Muscle of leg (tissue), 11 donors: ENCODE data around the gene SOCS3. TPM values are rescaled to one million over a fixed set of nuclear protein-coding genes. Genes with fewer than 3 reads are reported as not detected.

Experiments
- DNase-seq: peaks from one replicate; pipeline ENCODE4 v3.0.0; 2013
- H3K27ac ChIP-seq: one replicate; pipeline ENCODE4 v1.5.1; 2013; ENCODE audit warnings: mild to moderate bottlenecking, low read length, control low read depth
- H3K27me3 ChIP-seq: one replicate; pipeline ENCODE4 v1.6.1; 2013; ENCODE audit warnings: low read length; ENCODE audit not compliant: control insufficient read depth, insufficient read depth
- H3K36me3 ChIP-seq: one replicate; pipeline ENCODE4 v1.6.1; 2013; ENCODE audit warnings: low read length; ENCODE audit not compliant: control insufficient read depth, insufficient read depth
- H3K4me1 ChIP-seq: one replicate; pipeline ENCODE4 v1.6.1; 2013; ENCODE audit warnings: low read length; ENCODE audit not compliant: control insufficient read depth, insufficient read depth
- H3K4me3 ChIP-seq: one replicate; pipeline ENCODE4 v1.5.1; 2013; ENCODE audit warnings: low read length, control low read depth
- H3K9me3 ChIP-seq: replicated peaks from 2 replicates; pipeline ENCODE4 v1.6.1; 2013; ENCODE audit warnings: low read depth, low read length; ENCODE audit not compliant: control insufficient read depth
- WGBS: methylation state at CpG from one replicate; pipeline ENCODE4 v1.1.5; 2013; ENCODE audit warnings: missing lambda C conversion rate; ENCODE audit not compliant: insufficient coverage; 5-methylcytosine and 5-hydroxymethylcytosine counted together
- polyA plus RNA-seq, 8 donors: library from polyadenylated mRNA; unstranded; fragments of 120-200 nt; gene quantifications; one replicate each; pipeline versions ENCODE4 v1.2.1 to v1.2.3, GENCODE V29; 2013; ENCODE audit warnings: inconsistent platforms in 1 of 8, low replicate concordance in 1 of 8; ENCODE audit not compliant: insufficient read length in 8 of 8, insufficient read depth in 1 of 8
- total RNA-seq: library from RNA; stranded (reverse); fragments of 120-200 nt; gene quantifications from one replicate; pipeline ENCODE4 v1.2.4, GENCODE V29; 2013

SOCS3 gene
- total and polyA plus RNA-seq, 9 donors = 8.4 to 59.8 (median 24.3) TPM

GRCh38 chr17:78369791-78370381 lies 10.0 kb upstream of the SOCS3 start:
- Histone ChIP-seq H3K36me3 (no peaks in the 10 kb centered on the region), H3K9me3 (no peaks in the 10 kb centered on the region), H3K4me3 (no peak overlapping the region), H3K27ac (no peak overlapping the region), H3K27me3 (no peaks in the 10 kb centered on the region), H3K4me1 (peaks cover 27% of the 10 kb centered on the region)
- no peak for DNase-seq
- WGBS = 46% methylated on average over 10 of the region's 13 CpGs

DNA sequence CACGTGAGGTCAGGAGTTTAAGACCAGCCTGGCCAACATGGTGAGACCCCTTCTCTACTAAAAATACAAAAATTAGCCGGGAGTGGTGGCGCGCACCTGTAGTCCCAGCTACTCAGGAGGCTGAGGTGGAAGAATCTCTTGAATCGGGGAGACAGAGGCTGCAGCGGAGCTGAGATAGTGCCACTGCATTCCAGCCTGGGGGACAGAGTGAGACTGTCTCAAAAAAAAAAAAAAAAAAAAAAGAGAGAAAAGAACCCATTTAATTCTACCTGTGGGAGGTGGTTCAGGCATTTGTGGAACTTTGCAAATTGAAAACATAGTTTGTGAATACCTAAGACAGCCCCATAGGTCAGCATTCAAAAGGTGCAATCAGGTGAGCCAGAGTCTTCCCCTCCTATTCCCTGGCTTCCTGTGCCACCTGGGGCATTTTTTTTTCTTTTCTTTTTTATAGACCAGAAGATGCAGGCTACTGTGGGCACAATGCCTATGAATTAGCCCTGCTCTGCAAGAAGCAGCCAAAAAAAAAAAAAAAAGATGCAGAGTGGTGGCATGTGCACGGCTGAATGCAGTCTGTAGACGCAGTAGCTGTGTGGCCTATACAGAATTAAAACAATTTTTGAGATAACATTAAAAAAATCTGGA lies 9.1 kb upstream of the SOCS3 start:
- no peaks in the 10 kb centered on the region for H3K27me3 ChIP-seq
- no peaks in the 10 kb centered on the region for H3K36me3 ChIP-seq
- no peak for DNase-seq
- H3K4me3 ChIP-seq = no peak overlapping the region
- 100% methylated on average over 2 of the region's 8 CpGs for WGBS
- H3K27ac ChIP-seq = no peak overlapping the region
- no peaks in the 10 kb centered on the region for H3K9me3 ChIP-seq
- H3K4me1 ChIP-seq = peaks cover 25% of the 10 kb centered on the region

DNA sequence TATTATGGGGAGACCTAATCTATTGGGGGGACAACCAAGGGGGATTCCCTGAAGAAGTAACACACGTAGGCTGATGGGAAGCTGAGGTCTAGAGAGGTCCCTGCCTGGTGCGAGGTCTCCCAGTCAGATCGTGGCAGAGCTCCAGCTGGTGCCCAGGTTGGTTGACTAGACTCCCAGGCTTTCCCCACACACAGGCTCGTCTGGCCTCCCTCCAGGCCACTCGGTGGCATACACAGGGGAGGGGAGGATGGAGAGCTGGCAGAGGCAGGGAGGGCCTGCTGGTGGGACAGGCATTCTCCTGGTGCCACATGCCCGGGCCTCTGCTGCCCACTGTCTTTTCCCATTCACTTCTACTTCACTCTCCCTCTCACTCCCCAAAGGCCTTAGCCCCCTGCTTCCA lies 8.5 kb upstream of the SOCS3 start:
- Histone ChIP-seq H3K27me3 (no peaks in the 10 kb centered on the region), H3K36me3 (no peaks in the 10 kb centered on the region), H3K27ac (no peak overlapping the region), H3K4me1 (peaks cover 25% of the 10 kb centered on the region), H3K9me3 (no peaks in the 10 kb centered on the region), H3K4me3 (no peak overlapping the region)
- DNase-seq = no peak
- whole genome bisulfite sequencing = 71% methylated on average over 3 of the region's 6 CpGs

DNA sequence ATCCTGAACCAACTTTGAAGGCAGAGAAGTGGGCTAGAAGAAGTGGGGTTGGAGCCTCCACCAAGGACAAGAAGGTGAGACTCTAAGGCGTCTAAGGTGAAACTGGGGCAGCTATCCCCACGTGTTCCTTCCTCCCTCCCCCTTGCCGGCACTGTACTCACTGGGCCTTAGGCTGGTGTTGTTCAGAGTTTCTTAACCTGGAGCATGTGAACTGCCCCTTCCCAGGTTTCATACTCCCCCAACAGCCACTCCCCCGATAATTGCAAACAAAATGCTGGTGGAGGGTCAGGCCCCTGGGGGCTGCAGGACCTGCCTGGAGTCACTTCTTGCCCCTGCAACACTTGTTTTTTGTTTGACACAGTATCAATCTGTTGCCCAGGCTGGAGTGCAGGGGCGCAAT lies 7.3 kb upstream of the SOCS3 start:
- H3K27me3 ChIP-seq = no peaks in the 10 kb centered on the region
- no peaks in the 10 kb centered on the region for H3K36me3 ChIP-seq
- no peaks in the 10 kb centered on the region for H3K9me3 ChIP-seq
- 90% methylated on average over 2 of the region's 5 CpGs for WGBS
- no peak overlapping the region for H3K4me3 ChIP-seq
- no peak for DNase-seq
- peaks cover 25% of the 10 kb centered on the region for H3K4me1 ChIP-seq
- no peak overlapping the region for H3K27ac ChIP-seq

DNA sequence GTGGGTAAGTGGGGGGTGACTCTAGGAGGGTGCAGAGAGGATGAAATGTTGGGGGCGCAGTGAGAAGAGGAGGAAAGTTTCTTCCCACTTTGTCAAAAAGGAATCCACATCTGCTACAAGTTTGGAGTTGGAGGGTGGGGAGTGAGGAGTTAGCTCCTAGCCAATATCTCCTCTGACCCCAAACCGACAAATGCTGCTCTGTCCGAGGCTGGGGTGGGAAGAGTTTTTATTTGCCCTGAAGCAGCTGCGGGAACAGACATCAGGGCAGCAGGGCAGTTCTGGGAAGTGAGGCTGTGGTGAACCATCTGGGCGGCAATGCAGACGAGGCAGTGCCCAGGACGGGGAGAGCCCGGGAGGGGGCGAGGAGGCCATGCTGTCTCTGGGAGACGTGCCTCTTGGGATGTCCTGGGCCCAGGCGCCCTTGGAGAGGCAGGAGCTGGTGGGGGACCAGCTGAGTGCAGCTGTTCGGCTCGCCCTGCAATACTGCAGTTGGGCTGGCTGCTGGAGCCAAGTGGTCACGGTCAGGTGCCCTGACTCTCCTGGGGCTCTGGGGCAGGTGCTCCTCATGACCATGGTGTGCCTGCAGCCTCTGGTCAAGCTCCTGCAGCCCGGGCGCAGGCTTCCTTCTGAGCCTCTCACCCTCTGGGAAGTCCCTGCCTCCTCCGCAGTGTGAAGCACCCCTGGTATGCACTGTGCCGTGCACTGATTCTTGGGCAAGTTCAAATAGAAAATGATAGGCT lies 6.4 kb upstream of the SOCS3 start:
- DNase-seq = peak; percentile 69
- no peak overlapping the region for H3K4me3 ChIP-seq
- peak overlapping the region; percentile 84 for H3K27ac ChIP-seq

GRCh38 chr17:78365561-78366108 lies 5.8 kb upstream of the SOCS3 start:
- H3K27me3 ChIP-seq = no peaks in the 10 kb centered on the region
- peak overlapping the region; percentile 84 for H3K27ac ChIP-seq
- H3K9me3 ChIP-seq = no peaks in the 10 kb centered on the region
- H3K36me3 ChIP-seq = no peaks in the 10 kb centered on the region
- DNase-seq = peak; percentile 58
- peaks cover 29% of the 10 kb centered on the region for H3K4me1 ChIP-seq
- 53% methylated on average over 6 of the region's 16 CpGs for WGBS
- no peak overlapping the region for H3K4me3 ChIP-seq

More for the DNA sequence above, 6.4 kb upstream of the SOCS3 start:
- Histone ChIP-seq H3K27me3 (no peaks in the 10 kb centered on the region), H3K4me1 (peaks cover 25% of the 10 kb centered on the region), H3K36me3 (no peaks in the 10 kb centered on the region), H3K9me3 (no peaks in the 10 kb centered on the region)
- WGBS = 44% methylated on average over 12 of the region's 18 CpGs

- Histone ChIP-seq H3K27ac (no peak overlapping the region), H3K9me3 (no peaks in the 10 kb centered on the region), H3K4me1 (peaks cover 31% of the 10 kb centered on the region), H3K36me3 (no peaks in the 10 kb centered on the region), H3K4me3 (no peak overlapping the region), H3K27me3 (no peaks in the 10 kb centered on the region)
- no peak for DNase-seq
- WGBS = 83% methylated on average over 19 of the region's 26 CpGs
These were observed 4.8 kb upstream of the SOCS3 start for GRCh38 chr17:78364436-78365281.

GRCh38 chr17:78362671-78363070 lies 2.8 kb upstream of the SOCS3 start:
- H3K27ac ChIP-seq = no peak overlapping the region
- peaks cover 10% of the 10 kb centered on the region for H3K36me3 ChIP-seq
- H3K27me3 ChIP-seq = peaks cover 16% of the 10 kb centered on the region
- H3K4me3 ChIP-seq = no peak overlapping the region
- peaks cover 45% of the 10 kb centered on the region for H3K4me1 ChIP-seq
- H3K9me3 ChIP-seq = no peaks in the 10 kb centered on the region
- no peak for DNase-seq
- 85% methylated on average over 4 of the region's 7 CpGs for WGBS

DNA sequence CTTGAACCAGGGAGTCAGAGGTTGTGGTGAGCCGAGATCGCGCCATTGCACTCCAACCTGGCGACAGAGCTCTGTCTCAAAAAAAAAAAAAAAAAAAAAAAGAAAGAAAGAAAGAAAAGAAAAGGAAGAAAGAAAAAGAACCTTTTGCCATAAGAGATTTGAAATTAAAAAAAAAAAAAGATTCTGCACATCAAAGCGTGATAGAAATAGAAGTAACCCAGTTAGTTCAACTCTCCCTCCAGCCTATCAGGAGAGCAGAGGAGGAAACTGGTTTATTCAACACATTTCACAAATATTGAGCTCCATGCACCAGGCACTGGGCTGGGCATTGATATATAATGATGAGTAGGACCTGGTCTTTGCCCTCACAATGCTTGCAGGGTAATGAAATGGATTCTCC lies 2.4 kb upstream of the SOCS3 start:
- WGBS = no CpG with 5 or more reads among the region's 5 CpGs
- Histone ChIP-seq H3K27ac (no peak overlapping the region), H3K4me3 (no peak overlapping the region), H3K9me3 (no peaks in the 10 kb centered on the region), H3K36me3 (peaks cover 15% of the 10 kb centered on the region), H3K27me3 (peaks cover 16% of the 10 kb centered on the region), H3K4me1 (peaks cover 49% of the 10 kb centered on the region)
- DNase-seq = no peak
